Smooth muscle cell (in vitro differentiated cells): ENCODE measurements around the gene TMEM92. TPM values are rescaled to one million over a fixed set of nuclear protein-coding genes. Genes with fewer than 3 reads are reported as not detected.

Source experiments
- DNase-seq: peaks from one replicate; lab custom pipeline; 2025; ENCODE audit not compliant: unreplicated experiment; lab: John Stamatoyannopoulos, UW
- H2AFZ ChIP-seq: fragments of 200-600 bp; sonication (generic); 2 replicates; pipeline ENCODE4 v1.6.0; 2016; ENCODE audit warnings: antibody characterized with exemption, low read depth, mild to moderate bottlenecking
- H3F3A ChIP-seq: fragments of 200-600 bp; sonication (generic); 2 replicates; pipeline ENCODE4 v1.6.0; 2017; ENCODE audit warnings: antibody characterized with exemption, low read depth
- H3K27ac ChIP-seq: fragments of 200-600 bp; sonication (generic); 2 replicates; pipeline ENCODE4 v1.5.1; 2016; ENCODE audit warnings: low read depth, mild to moderate bottlenecking
- H3K27me3 ChIP-seq: fragments of 200-600 bp; sonication (generic); 2 replicates; pipeline ENCODE4 v1.6.1; 2016; ENCODE audit warnings: low read depth, mild to moderate bottlenecking
- H3K36me3 ChIP-seq: fragments of 200-600 bp; sonication (generic); 2 replicates; pipeline ENCODE4 v1.5.1; 2016; ENCODE audit warnings: low read depth
- H3K4me1 ChIP-seq: fragments of 200-600 bp; sonication (generic); 2 replicates; pipeline ENCODE4 v1.5.1; 2016; ENCODE audit warnings: low read depth
- H3K4me2 ChIP-seq: fragments of 200-600 bp; sonication (generic); 2 replicates; pipeline ENCODE4 v1.6.0; 2016; ENCODE audit warnings: mild to moderate bottlenecking
- H3K4me3 ChIP-seq: fragments of 200-600 bp; sonication (generic); 2 replicates; pipeline ENCODE4 v1.5.1; 2016; ENCODE audit warnings: mild to moderate bottlenecking
- H3K79me2 ChIP-seq: fragments of 200-600 bp; sonication (generic); 2 replicates; pipeline ENCODE4 v1.6.0; 2016; ENCODE audit warnings: low read depth, mild to moderate bottlenecking
- H3K9ac ChIP-seq: fragments of 200-600 bp; sonication (generic); 2 replicates; pipeline ENCODE4 v1.6.0; 2016; ENCODE audit warnings: low read depth
- H3K9me3 ChIP-seq: fragments of 200-600 bp; sonication (generic); replicated peaks from 2 replicates; pipeline ENCODE4 v1.5.1; 2016; ENCODE audit warnings: low read depth
- H4K20me1 ChIP-seq: fragments of 200-600 bp; sonication (generic); 2 replicates; pipeline ENCODE4 v1.6.0; 2016; ENCODE audit warnings: low read depth
- CTCF ChIP-seq: fragments of 200-600 bp; sonication (generic); IDR thresholded peaks from 2 replicates; pipeline ENCODE4 v1.5.1; 2017; ENCODE audit warnings: borderline replicate concordance, mild to moderate bottlenecking, antibody characterized with exemption; ENCODE audit not compliant: insufficient read depth, poor library complexity, severe bottlenecking
- WGBS: methylation state at CpG from one replicate; pipeline ENCODE4 v1.1.7; 2016; ENCODE audit warnings: low lambda C conversion rate; 5-methylcytosine and 5-hydroxymethylcytosine counted together
- polyA plus RNA-seq: library from polyadenylated mRNA; unstranded; fragments of >200 nt; fragmentation: Nextera tagmentation; extraction: Ambion mirVana; gene quantifications from 2 replicates; pipeline ENCODE4 v1.2.1, GENCODE V29; 2016
- small RNA-seq: library from RNA; depleted of rRNA; stranded (forward); fragments of <200 nt; gene quantifications from one replicate; pipeline ENCODE3, GENCODE V24; 2014
- total RNA-seq: library from RNA; depleted of rRNA; stranded (reverse); fragments of >200 nt; gene quantifications from 2 replicates; pipeline ENCODE4 v1.2.3, GENCODE V29; 2014

The TMEM92 gene
- total and polyA plus RNA-seq, 2 experiments from 2014 or later = 4.8 to 7.4 TPM

GRCh38 chr17:50328363-50329325 is 54.4 kb downstream of the TMEM92 start:
- WGBS = 85% methylated on average over 21 of the region's 21 CpGs
- Histone ChIP-seq H3K9ac (no peak overlapping the region), H3K4me2 (no peak overlapping the region), H3K36me3 (no peaks in the 10 kb centered on the region), H3K4me3 (no peak overlapping the region), H4K20me1 (no peaks in the 10 kb centered on the region), H3K27ac (no peak overlapping the region), H3K4me1 (no peaks in the 10 kb centered on the region), H3K27me3 (no peaks in the 10 kb centered on the region), H3K9me3 (no peaks in the 10 kb centered on the region), H3K79me2 (no peaks in the 10 kb centered on the region), H3F3A (no peaks in the 10 kb centered on the region), H2AFZ (no peak overlapping the region)
- DNase-seq = no peak
- no peak for TF ChIP-seq CTCF

- Histone ChIP-seq H3K9me3 (no peaks in the 10 kb centered on the region), H3K4me2 (no peak overlapping the region), H3K36me3 (no peaks in the 10 kb centered on the region), H3K4me1 (no peaks in the 10 kb centered on the region), H3K9ac (no peak overlapping the region), H3K27me3 (no peaks in the 10 kb centered on the region), H3F3A (no peaks in the 10 kb centered on the region), H3K27ac (no peak overlapping the region), H3K4me3 (no peak overlapping the region), H3K79me2 (no peaks in the 10 kb centered on the region), H4K20me1 (no peaks in the 10 kb centered on the region), H2AFZ (no peak overlapping the region)
- no peak for TF ChIP-seq CTCF
- no peak for DNase-seq
- WGBS = 94% methylated on average over 3 of the region's 3 CpGs
Measured at GRCh38 chr17:50329716-50330115, 55.5 kb downstream of the TMEM92 start.

- no peak overlapping the region for H3K27ac ChIP-seq
- no peaks in the 10 kb centered on the region for H3K4me1 ChIP-seq
- H3K79me2 ChIP-seq = no peaks in the 10 kb centered on the region
- no peaks in the 10 kb centered on the region for H3F3A ChIP-seq
- TF ChIP-seq CTCF = no peak
- H3K4me3 ChIP-seq = no peak overlapping the region
- WGBS = 70% methylated on average over 11 of the region's 11 CpGs
- no peak for DNase-seq
- no peaks in the 10 kb centered on the region for H3K36me3 ChIP-seq
- H3K9me3 ChIP-seq = no peaks in the 10 kb centered on the region
- H3K4me2 ChIP-seq = no peak overlapping the region
- no peaks in the 10 kb centered on the region for H3K27me3 ChIP-seq
- no peaks in the 10 kb centered on the region for H4K20me1 ChIP-seq
- no peak overlapping the region for H2AFZ ChIP-seq
- no peak overlapping the region for H3K9ac ChIP-seq
Measured at GRCh38 chr17:50330151-50330775, 56.0 kb downstream of the TMEM92 start.

Small RNA genes within 50 kb of the gene (small RNA-seq; reads per million reads assigned to genes)
- gene SUMO2P7 = not detected

Other genes with a start within 250 kb of the TMEM92 start
- 44.7 and 77.9 TPM in 2 replicates for gene ITGA3, start 218.4 kb upstream of the TMEM92 start, total RNA-seq
- gene ITGA3, start 218.4 kb upstream of the TMEM92 start, polyA plus RNA-seq = 30.0 and 70.4 TPM in 2 replicates
- gene PDK2, start 179.1 kb upstream of the TMEM92 start, total RNA-seq = 21.7 and 28.2 TPM in 2 replicates
- 34.3 and 36.5 TPM in 2 replicates for gene PDK2, start 179.1 kb upstream of the TMEM92 start, polyA plus RNA-seq
- 6.3 and 39.1 TPM in 2 replicates for gene SAMD14, start 144.3 kb upstream of the TMEM92 start, total RNA-seq
- gene SAMD14, start 144.3 kb upstream of the TMEM92 start, polyA plus RNA-seq = 13.7 and 21.1 TPM in 2 replicates
- 20.8 and 21.8 TPM in 2 replicates for gene PPP1R9B, start 123.8 kb upstream of the TMEM92 start, total RNA-seq
- gene PPP1R9B, start 123.8 kb upstream of the TMEM92 start, polyA plus RNA-seq = 6.7 and 10.2 TPM in 2 replicates
- gene SGCA, start 108.5 kb upstream of the TMEM92 start, total RNA-seq = 0.99 TPM in 1 of 2 replicates, not detected in the other
- gene SGCA, start 108.5 kb upstream of the TMEM92 start, polyA plus RNA-seq = 1.4 and 2.1 TPM in 2 replicates
- gene COL1A1, start 72.8 kb upstream of the TMEM92 start, total RNA-seq = 3,848 and 4,141 TPM in 2 replicates
- 18,306 and 25,649 TPM in 2 replicates for gene COL1A1, start 72.8 kb upstream of the TMEM92 start, polyA plus RNA-seq
- 33.2 and 34.3 TPM in 2 replicates for gene XYLT2, start 71.7 kb downstream of the TMEM92 start, total RNA-seq
- gene XYLT2, start 71.7 kb downstream of the TMEM92 start, polyA plus RNA-seq = 32.3 and 41.4 TPM in 2 replicates
- gene MRPL27, start 98.7 kb downstream of the TMEM92 start, total RNA-seq = 62.8 and 69.8 TPM in 2 replicates
- gene MRPL27, start 98.7 kb downstream of the TMEM92 start, polyA plus RNA-seq = 130 and 138 TPM in 2 replicates
- 4.6 and 8.2 TPM in 2 replicates for gene EME1, start 98.8 kb downstream of the TMEM92 start, total RNA-seq
- 9.6 and 12.9 TPM in 2 replicates for gene EME1, start 98.8 kb downstream of the TMEM92 start, polyA plus RNA-seq
- 160 and 164 TPM in 2 replicates for gene LRRC59, start 123.1 kb downstream of the TMEM92 start, total RNA-seq
- 139 and 161 TPM in 2 replicates for gene LRRC59, start 123.1 kb downstream of the TMEM92 start, polyA plus RNA-seq
- 16.8 and 18.6 TPM in 2 replicates for gene ACSF2, start 151.8 kb downstream of the TMEM92 start, total RNA-seq
- gene ACSF2, start 151.8 kb downstream of the TMEM92 start, polyA plus RNA-seq = 13.7 and 21.3 TPM in 2 replicates
- not detected in 2 replicates for gene CHAD, start 194.4 kb downstream of the TMEM92 start, total RNA-seq
- gene CHAD, start 194.4 kb downstream of the TMEM92 start, polyA plus RNA-seq = 0.43 and 1.1 TPM in 2 replicates
- 11.4 and 20.1 TPM in 2 replicates for gene RSAD1, start 204.4 kb downstream of the TMEM92 start, total RNA-seq
- gene RSAD1, start 204.4 kb downstream of the TMEM92 start, polyA plus RNA-seq = 21.1 and 25.3 TPM in 2 replicates
- gene MYCBPAP, start 234.0 kb downstream of the TMEM92 start, total RNA-seq = 0.18 and 0.90 TPM in 2 replicates
- gene MYCBPAP, start 234.0 kb downstream of the TMEM92 start, polyA plus RNA-seq = 0.97 and 1.4 TPM in 2 replicates